ENCODE measurements around the gene CCDC102B.
A peak's percentile ranks its signal among the peaks of the same experiment; 100 is the strongest.

CCDC102B gene

DNA sequence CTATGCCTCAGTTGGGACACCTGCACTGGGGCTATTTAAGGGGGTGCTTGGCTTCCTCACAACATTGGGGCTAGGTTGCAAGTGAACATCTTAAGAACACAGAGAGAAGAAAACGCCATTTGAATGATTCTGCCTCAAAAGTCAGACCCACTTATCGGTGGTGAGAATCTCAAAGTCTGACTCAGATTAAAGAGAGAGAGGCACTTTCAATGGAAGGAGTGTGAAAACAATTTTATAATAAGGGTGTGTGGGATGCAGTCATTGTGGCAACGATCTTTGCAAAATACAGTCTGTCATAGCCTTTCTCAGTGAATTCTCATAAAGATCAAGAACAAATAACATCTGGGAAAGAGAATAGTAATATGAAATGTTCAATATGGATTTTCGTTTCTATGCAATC is 41.8 kb downstream of the CCDC102B start:
- Histone ChIP-seq H3K27me3 (ENCODE audit: insufficient read depth, poor library complexity, severe bottlenecking) (no peaks in the 10 kb centered on the region), H3K4me3 (replicated peaks; ENCODE audit: insufficient read depth, low read length) (no peak overlapping the region), H3K27ac (replicated peaks) (no peak overlapping the region)
- TF ChIP-seq GABPA (IDR thresholded peaks at IDR 0.05; ENCODE audit: low read depth), result no peak
- no peak for TF ChIP-seq SPI1 (IDR thresholded peaks at IDR 0.05; ENCODE audit: borderline replicate concordance, low read depth)
- TF ChIP-seq CTCF (IDR thresholded peaks at IDR 0.05; ENCODE audit: insufficient read depth, low read length), result no peak
- TF ChIP-seq REST (IDR thresholded peaks at IDR 0.05; ENCODE audit: insufficient replicate concordance, low read depth), result no peak
- no peak for TF ChIP-seq POLR2AphosphoS5 (IDR thresholded peaks at IDR 0.05; ENCODE audit: low read depth)
- DNase-seq (ENCODE audit: low read depth in 1 of 2, low spot score in 1 of 2), result no peak

- no peak for TF ChIP-seq REST (IDR thresholded peaks at IDR 0.05; ENCODE audit: insufficient replicate concordance, low read depth)
- H3K27ac ChIP-seq (replicated peaks), result no peak overlapping the region
- no peak overlapping the region for H3K4me3 ChIP-seq (replicated peaks; ENCODE audit: insufficient read depth, low read length)
- no peaks in the 10 kb centered on the region for H3K27me3 ChIP-seq (ENCODE audit: insufficient read depth, poor library complexity, severe bottlenecking)
- DNase-seq (ENCODE audit: low read depth in 1 of 2, low spot score in 1 of 2), result peak in 1 of 2 experiments; percentile 66
These were observed 42.8 kb downstream of the CCDC102B start for GRCh38 chr18:68840554-68841263.

- Histone ChIP-seq H3K27ac (replicated peaks) (no peak overlapping the region), H3K27me3 (ENCODE audit: insufficient read depth, poor library complexity, severe bottlenecking) (no peaks in the 10 kb centered on the region), H3K4me3 (replicated peaks; ENCODE audit: insufficient read depth, low read length) (no peak overlapping the region)
- no peak for DNase-seq (ENCODE audit: low read depth in 1 of 2, low spot score in 1 of 2)
- no peak for TF ChIP-seq REST (IDR thresholded peaks at IDR 0.05; ENCODE audit: insufficient replicate concordance, low read depth)
- TF ChIP-seq CTCF (IDR thresholded peaks at IDR 0.05; ENCODE audit: insufficient read depth, low read length), result no peak
- TF ChIP-seq GABPA (IDR thresholded peaks at IDR 0.05; ENCODE audit: low read depth), result no peak
- no peak for TF ChIP-seq POLR2AphosphoS5 (IDR thresholded peaks at IDR 0.05; ENCODE audit: low read depth)
- no peak for TF ChIP-seq SPI1 (IDR thresholded peaks at IDR 0.05; ENCODE audit: borderline replicate concordance, low read depth)
These were observed 43.4 kb downstream of the CCDC102B start for GRCh38 chr18:68841301-68841700.
